Fibroblast of lung (primary cell): ENCODE measurements around the gene PIGC.

ENCODE experiments used
- EZH2 ChIP-seq: IDR thresholded peaks from 2 replicates; pipeline ENCODE4 v1.5.1; 2012; ENCODE audit warnings: low read length, control low read depth, mild to moderate bottlenecking; ENCODE audit errors: missing control alignments
- TF ChIP-seq, protein P1 (sequence below), 2 donors: IDR thresholded peaks in 1 of 2; conservative IDR thresholded peaks in 1 of 2; 1 replicate in 1 of 2; 2 replicates in 1 of 2; pipeline ENCODE4 v1.5.1; 2011 to 2012; ENCODE audit warnings: low read length in 2 of 2, control low read depth in 1 of 2, inconsistent platforms in 1 of 2, low read depth in 1 of 2, mild to moderate bottlenecking in 1 of 2

DNA sequence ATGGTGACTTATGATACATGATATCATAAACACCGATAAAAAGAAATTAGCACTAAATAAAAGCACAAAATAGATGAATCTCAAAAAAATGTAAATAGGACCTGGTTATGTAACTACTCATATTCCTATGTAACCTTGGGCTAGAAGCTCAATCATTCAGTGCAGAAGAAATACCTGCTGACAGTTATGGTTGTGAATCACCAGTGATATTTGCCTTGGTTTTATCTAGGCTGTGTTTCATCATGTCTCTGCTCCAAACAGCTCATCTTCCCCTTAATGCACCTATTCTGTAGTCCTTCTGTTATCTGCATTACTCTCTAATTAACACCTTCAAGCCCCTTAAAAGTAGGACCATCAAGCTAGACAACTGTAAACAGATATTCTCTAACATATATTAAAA, 16.3 kb upstream of the PIGC start:
- TF ChIP-seq, protein P1, sequence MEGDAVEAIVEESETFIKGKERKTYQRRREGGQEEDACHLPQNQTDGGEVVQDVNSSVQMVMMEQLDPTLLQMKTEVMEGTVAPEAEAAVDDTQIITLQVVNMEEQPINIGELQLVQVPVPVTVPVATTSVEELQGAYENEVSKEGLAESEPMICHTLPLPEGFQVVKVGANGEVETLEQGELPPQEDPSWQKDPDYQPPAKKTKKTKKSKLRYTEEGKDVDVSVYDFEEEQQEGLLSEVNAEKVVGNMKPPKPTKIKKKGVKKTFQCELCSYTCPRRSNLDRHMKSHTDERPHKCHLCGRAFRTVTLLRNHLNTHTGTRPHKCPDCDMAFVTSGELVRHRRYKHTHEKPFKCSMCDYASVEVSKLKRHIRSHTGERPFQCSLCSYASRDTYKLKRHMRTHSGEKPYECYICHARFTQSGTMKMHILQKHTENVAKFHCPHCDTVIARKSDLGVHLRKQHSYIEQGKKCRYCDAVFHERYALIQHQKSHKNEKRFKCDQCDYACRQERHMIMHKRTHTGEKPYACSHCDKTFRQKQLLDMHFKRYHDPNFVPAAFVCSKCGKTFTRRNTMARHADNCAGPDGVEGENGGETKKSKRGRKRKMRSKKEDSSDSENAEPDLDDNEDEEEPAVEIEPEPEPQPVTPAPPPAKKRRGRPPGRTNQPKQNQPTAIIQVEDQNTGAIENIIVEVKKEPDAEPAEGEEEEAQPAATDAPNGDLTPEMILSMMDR (conservative IDR thresholded peaks at IDR 0.05 in 1 of 2, IDR thresholded peaks at IDR 0.05 in 1 of 2; ENCODE audit: low read depth in 1 of 2, low read length in 2 of 2), result no peak
- no peak for TF ChIP-seq EZH2
